ENCODE data around the gene TOR2A.

Gene TOR2A

DNA sequence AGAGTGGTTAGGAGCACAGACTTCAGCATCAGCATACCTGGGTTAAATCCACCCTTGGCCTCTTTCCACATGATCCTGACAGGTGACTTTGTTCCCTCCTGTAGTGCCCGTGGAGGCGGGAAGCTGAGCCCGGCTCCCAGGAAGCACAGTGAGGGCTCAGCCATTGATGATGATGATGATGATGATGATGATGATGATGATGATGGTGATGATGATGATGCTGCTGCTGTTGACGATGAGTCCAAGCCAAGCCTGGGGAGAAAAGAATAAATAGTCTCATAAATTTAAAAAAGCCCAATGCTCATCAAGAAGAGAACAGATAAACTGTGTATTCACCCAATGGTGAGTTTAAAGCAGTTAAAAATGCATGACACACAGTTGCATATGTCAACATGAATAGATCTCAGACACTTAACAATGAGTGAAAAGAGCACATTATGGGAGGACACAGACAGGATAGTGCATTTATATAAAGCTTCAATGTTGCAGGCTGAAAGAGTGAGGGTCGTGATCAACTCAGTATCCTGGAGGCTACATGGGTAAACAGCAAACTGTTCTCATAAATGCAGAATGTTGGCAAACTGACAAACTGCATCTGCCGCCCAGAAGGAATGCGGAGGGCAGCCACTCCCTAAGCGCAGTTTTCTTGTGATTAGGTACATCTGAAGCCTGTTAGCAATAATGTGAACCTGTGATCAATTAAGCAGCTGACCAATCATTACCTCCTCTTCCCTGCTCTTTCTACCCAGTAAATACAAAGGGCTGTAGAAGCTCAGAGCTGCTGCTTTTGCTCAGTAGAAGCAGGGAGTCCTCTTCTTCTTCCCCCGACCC, 40.0 kb downstream of the TOR2A start:
- no peak for DNase-seq

DNA sequence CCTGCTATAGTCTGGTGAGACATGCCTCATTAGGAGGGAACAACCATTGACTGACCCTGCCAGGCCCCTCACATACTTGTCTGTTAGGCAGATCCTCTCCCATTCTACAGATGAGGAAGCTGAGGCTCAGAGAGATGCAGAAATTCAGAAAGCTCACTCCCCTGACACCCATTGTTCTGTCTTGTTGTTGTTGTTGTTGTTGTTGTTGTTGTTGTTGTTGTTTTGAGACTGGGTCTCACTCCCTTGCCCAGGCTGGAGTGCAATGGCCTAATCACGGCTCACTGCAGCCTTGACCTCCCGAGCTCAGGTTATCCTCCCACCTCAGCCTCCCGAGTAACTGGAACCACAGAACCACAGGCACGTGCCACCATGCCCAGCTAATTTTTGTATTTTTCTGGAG, 41.4 kb downstream of the TOR2A start:
- no peak for DNase-seq

DNA sequence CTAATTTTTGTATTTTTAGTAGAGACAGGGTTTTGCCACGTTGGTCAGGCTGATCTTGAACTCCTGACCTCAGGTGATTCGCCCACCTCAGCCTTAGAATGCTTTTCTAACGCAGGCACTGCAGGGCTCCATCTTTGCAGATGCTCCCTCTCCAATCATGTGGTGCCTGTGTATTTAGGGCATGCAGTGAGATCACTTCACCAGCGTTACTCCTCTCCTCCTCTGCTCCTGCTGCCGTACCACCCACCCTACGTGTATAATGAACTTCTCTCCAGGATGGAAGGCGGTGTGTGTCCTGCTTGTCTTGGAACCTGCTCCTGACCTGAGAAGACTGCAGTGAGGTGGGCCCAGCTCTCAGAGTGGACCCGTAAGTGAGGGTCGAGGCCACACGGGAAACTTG, 42.0 kb downstream of the TOR2A start:
- DNase-seq = no peak

DNA sequence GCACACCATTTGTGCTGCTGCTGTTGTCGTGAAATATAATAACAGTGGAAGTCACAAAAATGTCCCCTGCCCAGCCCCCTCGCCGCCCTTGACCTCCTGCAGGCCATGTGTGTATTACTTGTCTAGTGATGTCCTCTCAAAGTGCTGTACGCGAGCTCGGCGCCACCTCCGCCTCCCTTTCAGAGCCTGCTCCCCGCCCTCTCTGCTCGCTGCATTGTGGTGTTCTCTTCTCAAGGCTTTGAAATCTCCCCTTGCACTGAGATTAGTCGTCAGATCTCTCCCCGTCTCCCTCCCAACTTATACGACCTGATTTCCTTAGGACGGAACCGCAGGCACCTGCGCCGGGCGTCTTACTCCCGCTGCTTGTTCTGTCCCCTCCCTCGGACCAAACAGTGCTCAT, 43.0 kb downstream of the TOR2A start:
- no peak for DNase-seq

DNA sequence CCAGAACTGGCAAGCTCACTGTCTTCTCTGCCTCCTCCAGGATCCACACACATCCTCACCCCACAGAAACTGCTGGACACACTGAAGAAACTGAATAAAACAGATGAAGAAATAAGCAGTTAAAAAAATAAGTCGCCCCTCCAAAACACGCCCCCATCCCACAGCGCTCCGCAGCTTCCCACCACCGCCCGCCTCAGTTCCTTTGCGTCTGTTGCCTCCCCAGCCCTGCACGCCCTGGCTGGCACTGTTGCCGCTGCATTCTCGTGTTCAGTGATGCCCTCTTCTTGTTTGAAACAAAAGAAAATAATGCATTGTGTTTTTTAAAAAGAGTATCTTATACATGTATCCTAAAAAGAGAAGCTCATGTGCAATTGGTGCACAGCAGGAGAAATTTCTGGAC, 44.4 kb downstream of the TOR2A start:
- DNase-seq = no peak

DNA sequence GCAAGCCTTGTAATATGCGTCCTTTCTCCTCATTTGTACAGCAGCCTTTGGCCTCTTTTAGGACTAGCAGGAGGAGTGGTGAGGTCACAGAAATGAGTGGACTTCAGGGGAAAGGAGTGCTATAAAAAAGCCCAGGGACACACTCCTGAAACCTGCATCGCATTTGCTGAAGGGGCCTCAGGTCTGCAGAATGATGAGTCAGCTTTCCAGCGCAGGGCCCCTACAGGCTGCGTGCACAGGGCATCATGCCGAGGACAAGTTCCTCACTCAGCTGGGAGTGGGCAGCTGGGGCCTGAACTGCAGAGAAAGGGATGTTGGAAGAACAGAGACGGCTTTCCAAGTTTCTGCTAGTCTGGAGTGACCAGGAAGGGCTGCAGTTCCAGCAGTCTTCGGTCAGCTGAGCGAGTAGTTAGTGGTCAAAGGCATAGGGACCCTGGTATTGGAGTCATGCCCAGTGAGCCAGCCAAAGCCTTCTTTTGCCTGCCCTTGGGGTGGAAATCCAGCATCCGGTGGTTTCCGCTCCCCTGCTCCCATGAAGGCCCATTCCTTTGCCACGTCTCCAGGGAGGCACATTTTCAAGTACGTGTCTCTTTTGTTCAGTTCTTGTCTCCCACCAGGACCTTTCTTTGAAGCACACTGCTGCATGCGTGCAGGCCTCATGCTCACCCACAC, 45.6 kb downstream of the TOR2A start:
- no peak for DNase-seq

DNA sequence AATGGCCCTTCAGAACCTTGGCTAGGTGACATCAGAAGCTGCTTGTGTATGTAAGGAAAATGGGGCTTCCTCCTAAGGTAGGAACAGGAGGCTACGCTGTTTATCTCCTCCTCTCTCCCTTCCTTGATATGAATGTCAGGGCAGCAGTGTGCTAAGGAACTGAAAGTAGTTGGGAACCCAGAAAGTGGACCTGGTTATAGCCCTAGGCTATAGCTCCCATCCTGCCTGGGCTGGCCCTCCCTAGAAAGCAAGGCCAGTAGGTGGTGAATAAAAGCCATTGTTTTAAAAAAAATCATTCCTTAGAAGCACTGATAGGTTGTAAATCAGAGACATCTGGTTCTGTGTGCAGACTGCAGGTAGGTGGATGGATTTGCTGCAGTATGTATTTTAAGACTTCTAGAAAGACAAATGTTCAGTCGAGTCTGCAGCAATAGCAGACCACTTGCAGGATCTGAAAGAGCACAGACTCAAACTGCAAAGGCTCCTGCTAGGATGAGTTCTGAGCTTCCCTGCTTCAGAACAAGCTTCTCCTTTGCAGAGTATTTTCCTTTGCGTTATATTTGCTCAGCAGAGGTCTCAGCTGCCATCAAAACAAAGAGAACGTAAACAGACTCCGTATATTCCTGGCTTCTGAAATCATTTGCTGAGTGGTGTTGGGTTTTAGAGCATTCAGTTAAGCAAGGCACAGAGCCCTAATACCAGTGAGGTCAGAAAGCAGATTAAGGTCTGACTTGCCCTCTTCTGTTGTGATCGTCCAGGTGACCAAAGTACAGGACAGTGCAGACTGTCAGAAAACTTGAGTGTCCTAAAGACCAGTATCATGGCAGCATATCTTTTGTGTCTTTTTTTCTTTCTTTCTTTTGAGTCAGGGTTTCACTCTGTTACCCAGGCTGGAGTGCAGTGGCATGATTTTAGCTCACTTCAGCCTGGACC, 48.4 kb downstream of the TOR2A start:
- DNase-seq = no peak

DNA sequence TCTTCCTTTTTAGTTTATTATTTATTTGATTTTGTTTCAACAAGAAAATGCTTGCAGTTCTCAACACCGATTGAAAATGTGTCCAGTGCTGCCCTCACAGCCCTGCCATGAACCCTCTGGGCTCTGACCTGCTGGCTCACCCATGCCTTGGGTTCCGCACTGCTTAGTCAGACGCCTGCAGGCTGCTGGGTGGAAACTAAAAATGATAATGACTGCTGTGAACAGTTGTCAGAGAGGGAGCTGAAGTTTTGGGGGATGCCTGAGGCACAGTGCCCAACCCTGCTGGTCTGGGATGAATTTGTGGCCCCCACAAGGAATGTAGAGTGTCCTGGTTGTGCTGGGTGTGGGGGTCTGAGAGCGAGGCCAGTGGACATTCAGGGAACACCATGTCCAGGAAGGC, 50.5 kb downstream of the TOR2A start:
- no peak for DNase-seq

DNA sequence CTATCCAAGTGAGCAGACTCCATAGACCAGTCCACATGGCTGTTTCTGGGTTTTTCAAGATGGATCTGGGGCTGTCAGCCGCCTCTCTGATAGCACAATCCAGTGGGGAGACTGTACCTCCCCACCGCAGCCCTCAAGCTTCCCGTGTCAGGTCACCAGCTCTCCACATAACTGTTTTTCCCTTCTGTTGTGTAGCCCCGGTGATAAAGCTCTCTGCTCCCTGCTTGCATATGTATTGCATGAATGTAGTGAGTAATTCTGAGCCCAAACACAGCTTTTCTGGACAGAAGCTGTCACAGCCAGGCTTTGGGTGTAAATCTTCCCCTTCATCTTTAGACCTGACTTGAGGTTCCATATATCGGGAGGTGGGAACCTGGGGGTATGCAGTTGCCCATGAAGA, 51.4 kb downstream of the TOR2A start:
- no peak for DNase-seq

DNA sequence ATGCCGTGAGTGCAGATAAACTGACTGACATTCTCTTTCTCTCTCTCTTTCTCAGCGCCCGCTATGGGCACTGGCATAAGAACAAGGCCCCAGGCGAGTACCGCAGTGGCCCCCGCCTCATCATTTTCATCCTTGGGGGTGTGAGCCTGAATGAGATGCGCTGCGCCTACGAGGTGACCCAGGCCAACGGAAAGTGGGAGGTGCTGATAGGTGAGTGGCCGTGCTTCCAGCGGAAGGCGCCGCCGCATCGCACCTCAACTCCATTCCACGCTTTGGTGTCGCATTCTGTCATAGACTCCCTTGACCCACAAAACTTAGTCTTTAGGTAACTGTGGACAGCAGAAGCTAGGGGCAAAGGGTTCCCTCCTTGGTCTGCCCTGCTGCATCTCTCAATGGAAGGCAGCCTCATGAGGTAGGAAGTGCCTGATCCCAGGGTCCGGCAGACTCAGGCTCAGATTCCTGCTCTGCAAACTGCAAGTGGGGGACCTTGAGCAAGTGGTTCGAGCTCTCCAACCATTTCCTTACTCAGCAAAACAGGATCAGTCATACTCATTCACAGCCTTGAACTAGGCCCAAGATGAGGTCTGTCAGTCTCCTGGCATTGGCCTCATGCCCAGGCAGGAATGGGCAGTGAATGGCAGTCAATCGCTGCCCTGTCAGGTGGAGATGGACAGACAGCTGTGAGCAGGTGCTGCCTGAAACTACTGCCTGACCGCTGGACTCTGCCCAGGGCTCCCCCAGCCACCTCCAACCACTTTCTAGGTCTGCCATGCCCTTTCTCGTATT, 52.5 kb downstream of the TOR2A start:
- no peak for DNase-seq
